CD4-positive, alpha-beta T cell treated with Interleukin-10 for 1 hour (primary cell): ENCODE measurements around the gene LUZP2.

Source experiments
- DNase-seq: peaks from one replicate; pipeline ENCODE4 v3.0.0-alpha.2; 2020

Gene LUZP2

GRCh38 chr11:24636291-24636629 lies 139.4 kb downstream of the LUZP2 start:
- DNase-seq, result no peak

- DNase-seq, result no peak
Observed at GRCh38 chr11:24637520-24637919, 140.7 kb downstream of the LUZP2 start.

DNA sequence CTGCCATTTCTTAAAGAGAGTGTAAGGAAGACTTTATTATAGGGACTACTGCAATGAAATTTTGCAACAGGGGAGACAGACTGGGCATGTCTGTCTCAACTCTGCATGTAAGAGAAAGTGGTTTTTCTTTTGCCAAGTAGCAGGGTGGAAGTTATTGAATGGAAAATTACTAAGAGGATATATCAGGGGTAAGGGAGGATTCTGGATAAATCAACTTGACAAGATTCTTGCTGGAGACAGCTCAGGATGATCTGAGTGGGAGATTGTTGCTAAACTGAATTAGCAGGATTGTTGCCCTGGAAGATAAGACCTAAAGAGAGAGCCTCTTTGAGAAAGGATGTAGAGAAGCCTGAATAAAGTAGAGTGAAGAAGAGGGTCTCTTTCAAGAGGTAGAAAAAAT lies 145.8 kb downstream of the LUZP2 start:
- no peak for DNase-seq

DNA sequence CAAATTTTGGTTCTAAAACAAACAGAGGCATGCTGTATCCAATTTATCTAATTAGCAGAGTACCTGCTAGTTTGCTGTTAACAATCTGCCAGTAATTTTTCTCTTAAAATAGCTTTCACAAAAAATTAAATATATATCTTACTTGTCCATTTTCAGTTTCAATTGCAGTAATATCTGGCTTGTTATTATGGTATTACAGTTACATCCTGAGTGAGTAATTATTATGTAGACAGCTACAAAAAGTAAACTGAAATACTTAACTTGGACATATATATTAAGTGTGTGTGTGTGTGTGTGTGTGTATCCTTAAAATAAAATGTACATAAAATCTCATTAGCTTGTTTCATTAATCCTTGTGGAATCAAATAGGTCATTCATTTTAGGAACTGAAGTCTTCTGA lies 148.7 kb downstream of the LUZP2 start:
- DNase-seq, result no peak

DNA sequence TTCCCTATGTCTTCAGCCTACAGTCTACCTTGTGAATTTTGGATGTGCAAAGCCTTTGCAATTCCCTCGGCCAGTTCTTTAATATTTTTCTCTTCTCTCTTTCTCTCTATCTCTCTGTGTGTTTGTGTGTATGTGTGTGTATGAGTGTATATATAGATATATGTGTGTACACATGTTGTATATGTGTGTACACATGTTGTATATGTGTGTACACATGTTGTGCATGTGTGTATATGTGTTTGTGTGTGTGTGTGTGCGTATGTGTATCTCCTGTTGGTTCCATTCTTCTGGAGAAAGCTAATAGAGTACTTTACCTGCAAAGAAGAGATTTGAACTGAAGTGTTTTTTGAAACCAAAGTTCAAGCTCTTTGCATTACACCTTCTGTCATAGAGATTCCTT lies 155.0 kb downstream of the LUZP2 start:
- no peak for DNase-seq

- no peak for DNase-seq
Observed at GRCh38 chr11:24653901-24654300, 157.0 kb downstream of the LUZP2 start.

DNA sequence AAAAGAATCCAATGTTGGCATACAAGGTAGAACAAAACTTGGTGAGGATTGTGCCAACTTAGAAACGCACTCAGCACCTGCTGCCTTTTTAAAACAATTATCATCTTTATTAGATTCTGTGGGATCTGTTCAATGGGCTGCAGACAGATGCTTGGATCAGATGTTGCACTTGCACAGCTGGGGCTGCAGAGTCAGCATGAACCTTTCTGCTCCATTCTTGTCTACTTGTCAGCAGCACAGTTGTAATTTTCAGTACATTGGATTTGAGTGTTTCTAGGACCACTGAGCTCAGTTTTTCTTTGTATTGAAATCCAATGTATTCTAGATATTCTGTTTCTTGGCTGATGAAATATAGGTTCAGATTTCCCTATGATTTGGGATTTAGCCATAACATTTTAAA lies 164.5 kb downstream of the LUZP2 start:
- no peak for DNase-seq

DNA sequence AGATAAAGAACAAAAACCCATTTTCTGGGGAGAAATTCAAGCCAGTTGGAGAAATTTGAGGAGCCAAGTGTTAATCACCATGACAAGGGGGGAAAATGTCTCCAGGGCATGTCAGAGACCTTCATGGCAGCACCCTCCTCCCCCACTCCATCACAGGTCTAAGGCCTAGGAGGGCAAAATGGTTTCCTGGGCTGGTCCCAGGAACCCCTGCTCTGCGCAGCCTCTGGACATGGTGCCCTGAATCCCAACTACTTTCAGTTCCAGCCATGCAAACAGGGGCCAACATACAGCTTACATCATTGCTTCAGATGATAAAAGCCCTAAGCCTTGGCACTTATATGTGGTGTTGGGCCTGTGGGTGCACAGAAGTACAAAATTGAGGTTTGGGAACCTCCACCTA lies 167.5 kb downstream of the LUZP2 start:
- no peak for DNase-seq

DNA sequence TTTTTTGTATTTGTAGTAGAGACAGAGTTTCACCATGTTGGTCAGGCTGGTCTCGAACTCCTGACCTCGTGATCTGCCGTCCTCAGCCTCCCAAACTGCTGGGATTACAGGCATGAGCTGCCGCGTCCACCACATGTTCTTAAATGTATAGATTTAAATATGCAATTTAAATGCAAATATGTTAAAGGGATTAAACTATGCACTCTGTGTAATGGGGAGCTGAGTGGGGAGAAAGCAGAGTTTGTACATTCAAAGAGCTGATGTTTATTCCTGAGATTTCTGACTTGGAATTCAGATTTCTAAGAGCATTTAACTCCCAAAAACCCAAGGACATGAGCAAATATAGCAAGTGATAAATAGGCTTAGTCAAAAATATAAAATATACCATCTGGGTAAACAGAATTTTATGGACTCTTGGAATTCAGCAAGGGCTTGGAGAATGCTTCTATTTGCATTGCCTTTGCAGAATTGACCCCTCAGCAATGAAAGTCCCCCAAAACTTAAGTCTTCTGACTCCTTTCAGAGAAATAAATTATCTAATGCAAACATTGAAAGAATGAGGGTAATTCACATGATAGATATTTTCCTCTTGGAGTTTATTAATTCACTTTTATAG lies 170.6 kb downstream of the LUZP2 start:
- DNase-seq, result no peak

DNA sequence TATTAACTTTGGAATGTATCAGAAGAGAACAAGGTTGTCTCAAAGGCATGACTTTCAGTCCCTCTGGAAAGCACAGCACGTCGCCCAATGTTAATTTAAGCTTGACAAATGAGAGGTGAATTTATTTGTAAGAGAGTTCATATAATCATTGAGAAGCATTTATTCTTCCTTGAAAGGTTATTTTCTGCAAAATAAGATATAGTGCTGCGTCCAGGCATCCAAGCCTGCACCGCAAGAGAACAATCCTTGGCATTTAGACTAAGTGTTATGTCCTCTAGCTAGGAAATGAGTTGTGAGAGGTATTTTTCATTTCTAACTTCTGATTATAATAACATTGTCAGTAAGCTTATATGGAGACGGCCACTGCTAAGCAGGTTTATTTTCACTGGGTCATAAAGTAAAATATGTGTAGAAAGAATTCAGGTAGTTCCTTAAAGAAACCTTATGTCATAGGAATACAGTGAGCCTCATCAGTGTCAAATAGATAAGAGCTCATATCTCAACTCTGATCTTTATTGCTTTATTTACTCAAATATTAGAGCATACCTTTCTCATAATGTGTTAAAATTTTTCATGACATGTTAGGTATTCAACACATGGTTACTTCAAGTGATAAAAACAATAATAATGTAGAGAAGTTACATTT lies 182.0 kb downstream of the LUZP2 start:
- no peak for DNase-seq

DNA sequence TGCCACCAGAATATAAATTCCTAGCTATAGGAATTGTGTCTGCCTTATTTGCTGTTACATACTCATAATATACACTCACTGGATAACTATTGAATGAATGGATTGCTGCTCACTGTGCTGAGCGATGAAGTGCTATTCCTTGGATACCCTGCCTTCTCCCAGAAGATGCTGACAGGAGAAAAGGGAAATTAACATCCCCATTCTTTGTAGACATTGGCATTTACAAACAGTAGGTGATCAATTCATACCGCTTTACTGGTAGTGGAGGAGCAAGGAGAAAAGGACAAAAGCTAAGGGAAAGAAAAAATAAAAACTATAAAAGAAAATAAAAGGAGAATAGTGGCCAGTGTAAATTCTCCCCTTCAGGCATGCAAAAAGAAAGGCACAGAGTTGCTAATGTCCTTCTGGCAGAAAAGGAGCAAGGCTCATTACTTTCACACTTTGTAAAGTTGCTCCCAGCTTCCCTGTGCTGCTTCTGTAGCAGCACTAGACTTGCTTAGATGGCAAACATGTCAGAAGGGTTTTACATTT lies 183.0 kb downstream of the LUZP2 start:
- no peak for DNase-seq

GRCh38 chr11:24683583-24683982 lies 186.7 kb downstream of the LUZP2 start:
- DNase-seq, result no peak

DNA sequence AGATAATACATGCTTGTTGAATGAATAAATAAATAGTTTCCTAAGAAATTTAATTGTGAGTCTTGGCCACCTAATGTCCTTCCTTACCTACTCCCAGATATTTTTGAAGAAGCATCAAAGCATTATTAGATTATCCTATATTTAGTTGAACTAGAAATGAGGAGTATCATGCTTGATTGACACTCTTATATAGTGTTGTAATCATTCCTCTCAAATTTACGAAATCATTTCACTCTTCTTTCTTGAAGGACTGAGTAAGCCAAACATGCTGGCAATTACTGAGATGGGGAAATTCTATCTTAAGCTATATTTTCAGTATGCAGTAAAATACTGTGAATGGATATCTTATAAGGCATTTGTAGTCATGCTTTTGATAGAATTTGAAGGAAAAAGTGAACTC lies 189.0 kb downstream of the LUZP2 start:
- DNase-seq, result no peak

DNA sequence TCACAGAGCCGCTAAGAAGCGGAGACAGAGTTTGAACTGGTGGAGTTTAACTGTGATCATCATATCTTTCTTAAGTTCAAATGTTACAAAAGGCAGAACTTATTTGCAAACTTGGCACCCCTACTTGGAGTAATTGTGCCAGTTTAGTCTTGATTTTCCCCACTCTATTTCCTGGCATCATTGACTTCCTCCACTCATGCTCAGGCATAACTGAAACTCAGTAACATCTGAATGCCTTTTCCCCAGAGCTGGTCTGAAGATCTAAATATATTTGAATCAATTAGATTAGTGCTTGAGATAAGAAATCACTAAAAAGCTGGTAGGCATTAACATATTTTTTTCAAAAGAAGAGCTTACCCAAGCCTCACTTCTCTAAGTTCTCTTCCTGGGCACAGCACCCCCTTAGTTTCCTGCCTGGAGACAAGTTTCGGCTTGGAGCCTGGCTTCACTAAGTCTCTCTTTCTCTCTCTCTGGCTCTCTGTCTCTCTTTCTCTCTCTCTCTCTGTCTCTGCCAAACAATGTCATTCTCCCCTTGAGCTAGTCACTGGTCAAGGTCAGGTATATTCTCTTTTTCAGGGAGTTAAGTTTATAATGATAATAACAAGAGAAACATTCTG lies 190.8 kb downstream of the LUZP2 start:
- DNase-seq, result no peak

DNA sequence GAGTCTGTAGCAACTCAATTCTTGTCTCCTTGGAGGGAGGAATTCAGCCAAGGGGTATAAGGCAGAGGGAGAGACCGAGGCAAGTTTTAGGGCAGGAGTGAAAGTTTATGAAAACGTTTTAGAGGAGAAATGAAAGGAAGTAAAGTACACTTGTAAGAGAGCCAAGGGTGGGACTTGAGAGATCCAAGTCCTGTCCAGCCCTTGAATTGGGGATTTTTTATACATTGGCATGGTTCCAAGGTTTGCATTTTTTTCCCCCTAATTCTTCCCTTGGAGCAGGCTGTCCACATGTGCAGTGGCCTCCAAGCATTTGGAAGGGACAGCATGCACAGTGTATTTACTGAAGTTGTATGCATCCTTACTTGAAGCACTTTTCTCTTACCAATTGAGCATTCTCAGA lies 192.1 kb downstream of the LUZP2 start:
- no peak for DNase-seq

DNA sequence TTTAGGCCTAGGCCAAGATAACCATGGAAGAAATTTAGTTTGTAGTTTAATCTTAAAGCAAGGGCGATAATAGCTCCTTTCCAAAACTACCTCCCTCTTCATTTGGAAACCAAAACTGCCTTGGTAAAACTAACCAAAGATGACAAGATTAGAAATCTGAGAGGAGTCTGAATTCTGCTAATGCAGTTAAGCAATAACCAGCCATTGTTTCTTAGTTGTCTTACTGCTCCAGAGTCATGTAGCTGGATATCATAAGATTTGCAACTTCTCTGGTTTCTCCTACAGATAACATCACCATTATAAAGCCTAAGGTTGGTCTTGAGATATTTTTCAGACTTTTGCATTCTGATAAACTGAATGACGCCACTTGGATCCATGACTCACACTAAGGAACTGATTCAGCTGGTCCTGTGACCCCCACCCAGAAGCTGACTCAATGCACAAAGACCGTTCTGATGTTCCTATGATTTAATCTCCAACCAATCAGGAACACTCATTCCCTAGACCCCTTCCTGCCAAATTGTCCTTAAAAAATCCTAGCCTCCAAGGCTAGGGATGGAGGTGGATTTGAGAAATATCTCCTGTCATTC lies 200.8 kb downstream of the LUZP2 start:
- DNase-seq, result no peak

DNA sequence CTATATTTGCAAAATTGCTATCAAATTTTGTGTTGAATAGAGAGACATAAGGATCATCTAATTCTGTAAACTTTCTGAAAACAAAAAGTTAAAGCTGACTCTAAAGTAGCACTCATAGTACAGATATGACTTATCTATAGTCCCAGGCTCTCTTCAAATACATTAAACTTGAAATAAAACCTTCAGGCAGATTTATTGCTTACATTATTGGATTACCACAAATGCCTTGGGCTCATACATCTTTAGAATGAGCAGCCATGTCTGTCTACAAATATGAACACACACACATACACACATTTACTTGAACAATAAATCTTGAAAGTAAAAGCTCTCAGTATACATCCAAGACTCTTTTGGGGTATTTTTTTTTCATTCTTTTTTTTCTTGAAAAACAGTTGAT lies 207.9 kb downstream of the LUZP2 start:
- DNase-seq, result no peak

DNA sequence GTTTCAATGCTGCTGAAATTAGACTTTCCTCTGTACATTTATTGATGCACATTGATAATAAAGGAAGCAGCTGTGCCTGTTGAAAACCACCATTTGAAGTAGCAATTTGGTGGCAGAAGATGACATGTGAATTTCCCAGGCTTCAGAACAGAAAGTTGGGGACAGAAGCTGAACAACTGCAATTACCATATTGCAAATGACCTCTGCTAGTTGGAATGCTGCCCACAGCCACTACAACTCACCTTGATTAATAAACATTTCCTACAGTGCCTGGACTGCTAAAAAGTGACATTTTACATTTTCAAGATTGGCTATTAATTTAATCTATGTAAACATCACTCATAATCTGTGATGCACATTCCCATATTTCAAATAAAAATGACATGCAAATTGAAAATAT lies 208.6 kb downstream of the LUZP2 start:
- no peak for DNase-seq

GRCh38 chr11:24708616-24709015 lies 211.8 kb downstream of the LUZP2 start:
- no peak for DNase-seq

DNA sequence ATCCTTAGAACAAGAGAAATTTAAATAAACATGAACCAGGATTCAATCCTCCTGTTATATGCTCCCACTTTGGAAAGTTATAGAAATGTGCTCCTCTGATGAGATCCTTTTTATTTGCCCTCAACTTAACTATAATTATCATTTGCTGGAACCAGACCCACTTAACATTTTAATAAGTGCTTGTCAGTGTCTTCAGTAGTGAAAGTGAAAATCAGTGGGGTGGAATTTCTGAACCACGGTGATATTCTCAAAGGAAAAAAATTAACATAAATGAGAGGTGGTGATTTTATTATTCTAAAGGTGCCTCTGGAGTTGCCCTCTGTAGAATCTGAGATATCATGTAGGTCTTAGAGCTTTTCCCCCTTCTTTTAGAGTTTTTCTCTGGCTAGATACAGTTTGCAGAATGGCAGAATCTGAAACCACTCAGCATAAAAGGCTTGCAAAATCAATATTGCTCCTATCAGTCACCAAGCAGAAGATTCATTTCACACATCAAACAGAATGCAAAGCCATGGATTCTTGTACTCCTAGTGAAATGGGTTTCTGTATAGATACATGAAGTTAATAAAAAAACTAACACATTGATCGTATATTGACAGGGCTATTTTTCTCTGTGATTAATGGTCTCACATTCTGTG lies 213.2 kb downstream of the LUZP2 start:
- DNase-seq, result no peak

DNA sequence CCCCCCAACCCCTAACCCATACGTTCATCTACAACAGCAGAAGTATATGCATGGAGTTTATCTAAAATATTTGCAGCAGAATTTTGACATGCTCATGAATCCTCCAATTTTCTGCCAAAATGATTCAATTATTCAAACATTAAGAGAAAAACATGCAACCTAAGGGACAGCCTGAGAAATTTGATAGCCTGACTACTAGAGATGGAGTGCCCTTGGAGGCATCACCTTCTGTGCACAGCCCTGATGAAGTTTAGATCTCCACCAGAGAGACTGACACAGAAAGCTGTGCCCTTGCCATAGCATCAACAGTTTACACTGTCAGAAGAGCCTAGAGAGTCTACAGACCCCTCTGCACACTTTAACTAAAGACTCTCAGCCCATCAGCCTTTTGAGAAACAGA lies 217.7 kb downstream of the LUZP2 start:
- no peak for DNase-seq

- DNase-seq, result no peak
Observed at GRCh38 chr11:24716403-24716802, 219.6 kb downstream of the LUZP2 start.

- DNase-seq, result no peak
Observed at GRCh38 chr11:24723231-24723630, 226.4 kb downstream of the LUZP2 start.

- no peak for DNase-seq
Observed at GRCh38 chr11:24731554-24731953, 234.7 kb downstream of the LUZP2 start.
